ENCODE data around the gene EMX1.

DNA sequence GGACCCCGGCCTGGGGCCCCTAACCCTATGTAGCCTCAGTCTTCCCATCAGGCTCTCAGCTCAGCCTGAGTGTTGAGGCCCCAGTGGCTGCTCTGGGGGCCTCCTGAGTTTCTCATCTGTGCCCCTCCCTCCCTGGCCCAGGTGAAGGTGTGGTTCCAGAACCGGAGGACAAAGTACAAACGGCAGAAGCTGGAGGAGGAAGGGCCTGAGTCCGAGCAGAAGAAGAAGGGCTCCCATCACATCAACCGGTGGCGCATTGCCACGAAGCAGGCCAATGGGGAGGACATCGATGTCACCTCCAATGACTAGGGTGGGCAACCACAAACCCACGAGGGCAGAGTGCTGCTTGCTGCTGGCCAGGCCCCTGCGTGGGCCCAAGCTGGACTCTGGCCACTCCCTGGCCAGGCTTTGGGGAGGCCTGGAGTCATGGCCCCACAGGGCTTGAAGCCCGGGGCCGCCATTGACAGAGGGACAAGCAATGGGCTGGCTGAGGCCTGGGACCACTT is 16.4 kb downstream of the EMX1 start:
- TF ChIP-seq CTCF (IDR thresholded peaks at IDR 0.05), result no peak
- no peak for TF ChIP-seq POLR2A (IDR thresholded peaks at IDR 0.05)

Data from lower leg skin (tissue), 3 donors.